ENCODE data around the gene TLR9.
"Not testable (repeated sequence)": the region's sequence is repeated elsewhere in the genome, so short reads cannot be mapped to it uniquely, and the experiment has no call there.

Gene TLR9, protein sequence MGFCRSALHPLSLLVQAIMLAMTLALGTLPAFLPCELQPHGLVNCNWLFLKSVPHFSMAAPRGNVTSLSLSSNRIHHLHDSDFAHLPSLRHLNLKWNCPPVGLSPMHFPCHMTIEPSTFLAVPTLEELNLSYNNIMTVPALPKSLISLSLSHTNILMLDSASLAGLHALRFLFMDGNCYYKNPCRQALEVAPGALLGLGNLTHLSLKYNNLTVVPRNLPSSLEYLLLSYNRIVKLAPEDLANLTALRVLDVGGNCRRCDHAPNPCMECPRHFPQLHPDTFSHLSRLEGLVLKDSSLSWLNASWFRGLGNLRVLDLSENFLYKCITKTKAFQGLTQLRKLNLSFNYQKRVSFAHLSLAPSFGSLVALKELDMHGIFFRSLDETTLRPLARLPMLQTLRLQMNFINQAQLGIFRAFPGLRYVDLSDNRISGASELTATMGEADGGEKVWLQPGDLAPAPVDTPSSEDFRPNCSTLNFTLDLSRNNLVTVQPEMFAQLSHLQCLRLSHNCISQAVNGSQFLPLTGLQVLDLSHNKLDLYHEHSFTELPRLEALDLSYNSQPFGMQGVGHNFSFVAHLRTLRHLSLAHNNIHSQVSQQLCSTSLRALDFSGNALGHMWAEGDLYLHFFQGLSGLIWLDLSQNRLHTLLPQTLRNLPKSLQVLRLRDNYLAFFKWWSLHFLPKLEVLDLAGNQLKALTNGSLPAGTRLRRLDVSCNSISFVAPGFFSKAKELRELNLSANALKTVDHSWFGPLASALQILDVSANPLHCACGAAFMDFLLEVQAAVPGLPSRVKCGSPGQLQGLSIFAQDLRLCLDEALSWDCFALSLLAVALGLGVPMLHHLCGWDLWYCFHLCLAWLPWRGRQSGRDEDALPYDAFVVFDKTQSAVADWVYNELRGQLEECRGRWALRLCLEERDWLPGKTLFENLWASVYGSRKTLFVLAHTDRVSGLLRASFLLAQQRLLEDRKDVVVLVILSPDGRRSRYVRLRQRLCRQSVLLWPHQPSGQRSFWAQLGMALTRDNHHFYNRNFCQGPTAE

GRCh38 chr3:52225452-52226228 is at the start of gene TLR9:
TSS of gene TLR9 (minus strand) at chr3:52225645. CDS start at chr3:52225529, 116 bp downstream.
- H3K4me3 ChIP-seq (replicated peaks; ENCODE audit: low read depth, low read length), result no peak within 1 kb of the TSS
- TF ChIP-seq, protein P1, sequence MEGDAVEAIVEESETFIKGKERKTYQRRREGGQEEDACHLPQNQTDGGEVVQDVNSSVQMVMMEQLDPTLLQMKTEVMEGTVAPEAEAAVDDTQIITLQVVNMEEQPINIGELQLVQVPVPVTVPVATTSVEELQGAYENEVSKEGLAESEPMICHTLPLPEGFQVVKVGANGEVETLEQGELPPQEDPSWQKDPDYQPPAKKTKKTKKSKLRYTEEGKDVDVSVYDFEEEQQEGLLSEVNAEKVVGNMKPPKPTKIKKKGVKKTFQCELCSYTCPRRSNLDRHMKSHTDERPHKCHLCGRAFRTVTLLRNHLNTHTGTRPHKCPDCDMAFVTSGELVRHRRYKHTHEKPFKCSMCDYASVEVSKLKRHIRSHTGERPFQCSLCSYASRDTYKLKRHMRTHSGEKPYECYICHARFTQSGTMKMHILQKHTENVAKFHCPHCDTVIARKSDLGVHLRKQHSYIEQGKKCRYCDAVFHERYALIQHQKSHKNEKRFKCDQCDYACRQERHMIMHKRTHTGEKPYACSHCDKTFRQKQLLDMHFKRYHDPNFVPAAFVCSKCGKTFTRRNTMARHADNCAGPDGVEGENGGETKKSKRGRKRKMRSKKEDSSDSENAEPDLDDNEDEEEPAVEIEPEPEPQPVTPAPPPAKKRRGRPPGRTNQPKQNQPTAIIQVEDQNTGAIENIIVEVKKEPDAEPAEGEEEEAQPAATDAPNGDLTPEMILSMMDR (IDR thresholded peaks at IDR 0.05; ENCODE audit: low read length, missing control alignments), result no peak
- no peak for DNase-seq (ENCODE audit: low read depth)

- not testable (repeated sequence) for H3K4me3 ChIP-seq (replicated peaks; ENCODE audit: low read depth, low read length); DNase-seq (ENCODE audit: low read depth)
Measured at GRCh38 chr3:52274781-52275180, 49.3 kb upstream of the TLR9 start.

DNA sequence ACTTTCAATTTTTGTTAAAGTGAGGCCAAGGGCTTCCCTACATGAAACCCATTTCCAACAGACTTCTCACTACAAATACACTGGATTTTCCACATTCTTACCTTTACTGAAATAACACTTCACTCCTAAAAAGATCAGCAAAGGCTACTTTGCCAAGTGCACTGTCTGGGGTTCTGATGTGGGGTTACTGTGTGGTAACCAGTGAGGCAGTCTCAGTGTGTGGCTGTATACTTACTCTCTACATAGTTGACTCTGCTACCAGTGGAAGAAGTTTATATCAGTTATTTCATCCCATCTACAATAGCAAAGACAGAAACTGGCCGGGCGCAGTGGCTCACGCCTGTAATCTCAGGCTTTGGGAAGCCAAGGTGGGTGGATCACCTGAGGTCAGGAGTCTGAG is 47.4 kb upstream of the TLR9 start:
- no peak for DNase-seq (ENCODE audit: low read depth)
- no peak overlapping the region for H3K4me3 ChIP-seq (replicated peaks; ENCODE audit: low read depth, low read length)
- TF ChIP-seq, protein P1 (IDR thresholded peaks at IDR 0.05; ENCODE audit: low read length, missing control alignments), result no peak

DNA sequence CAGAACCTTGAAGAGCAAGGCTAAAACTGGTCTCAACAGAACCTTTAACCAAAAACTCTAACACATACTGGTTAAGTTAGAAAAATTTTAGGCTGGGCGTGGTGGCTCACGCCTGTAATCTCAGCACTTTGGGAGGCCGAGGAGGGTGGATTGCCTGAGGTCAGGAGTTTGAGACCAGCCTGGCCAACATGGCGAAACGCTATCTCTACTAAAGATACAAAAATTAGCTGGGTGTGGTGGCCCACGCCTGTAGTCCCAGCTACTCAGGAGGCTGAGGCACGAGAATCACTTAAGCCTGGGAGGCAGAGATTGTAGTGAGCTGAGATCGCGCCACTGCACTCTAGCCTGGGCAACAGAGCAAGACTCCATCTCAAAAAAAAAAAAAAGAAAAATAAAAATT is 46.7 kb upstream of the TLR9 start:
- DNase-seq (ENCODE audit: low read depth); H3K4me3 ChIP-seq (replicated peaks; ENCODE audit: low read depth, low read length): not testable (repeated sequence)

- DNase-seq (ENCODE audit: low read depth), result no peak
- no peak overlapping the region for H3K4me3 ChIP-seq (replicated peaks; ENCODE audit: low read depth, low read length)
- TF ChIP-seq, protein P1 (IDR thresholded peaks at IDR 0.05; ENCODE audit: low read length, missing control alignments), result no peak
Measured at GRCh38 chr3:52270252-52270754, 44.9 kb upstream of the TLR9 start.

- H3K4me3 ChIP-seq (replicated peaks; ENCODE audit: low read depth, low read length), result no peak overlapping the region
- no peak for DNase-seq (ENCODE audit: low read depth)
Measured at GRCh38 chr3:52269776-52270175, 44.3 kb upstream of the TLR9 start.

DNA sequence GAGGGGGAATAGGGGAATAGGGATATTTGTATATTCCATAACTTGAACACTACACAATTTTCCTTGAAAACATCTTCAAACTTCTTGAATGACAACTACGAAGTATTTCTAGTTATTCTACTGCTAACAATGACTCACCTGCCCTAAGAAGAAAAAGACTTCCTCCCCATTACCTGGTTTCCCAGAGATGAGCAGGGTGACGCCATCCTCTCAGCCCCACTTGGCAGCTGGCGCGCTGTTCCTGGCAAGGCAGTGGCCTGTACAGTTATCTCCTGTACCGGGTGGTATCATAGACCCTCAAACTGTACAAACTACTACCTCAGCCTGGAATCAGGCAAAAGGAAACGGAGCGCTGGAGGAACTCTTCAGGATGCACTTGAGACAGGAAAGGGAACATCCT is 42.6 kb upstream of the TLR9 start:
- TF ChIP-seq, protein P1 (IDR thresholded peaks at IDR 0.05; ENCODE audit: low read length, missing control alignments), result no peak
- H3K4me3 ChIP-seq (replicated peaks; ENCODE audit: low read depth, low read length), result no peak overlapping the region
- no peak for DNase-seq (ENCODE audit: low read depth)

More at GRCh38 chr3:52269776-52270175, 44.3 kb upstream of the TLR9 start:
- TF ChIP-seq, protein P1 (IDR thresholded peaks at IDR 0.05; ENCODE audit: low read length, missing control alignments), result no peak
